Ishikawa (cell line): ENCODE data around the gene TSPAN14.

ENCODE experiments used
- MAX ChIP-seq: IDR thresholded peaks from 2 replicates; pipeline ENCODE4 v1.6.1; 2012
- YY1 ChIP-seq: IDR thresholded peaks from 2 replicates; pipeline ENCODE4 v1.6.1; 2012; ENCODE audit warnings: low read depth

DNA sequence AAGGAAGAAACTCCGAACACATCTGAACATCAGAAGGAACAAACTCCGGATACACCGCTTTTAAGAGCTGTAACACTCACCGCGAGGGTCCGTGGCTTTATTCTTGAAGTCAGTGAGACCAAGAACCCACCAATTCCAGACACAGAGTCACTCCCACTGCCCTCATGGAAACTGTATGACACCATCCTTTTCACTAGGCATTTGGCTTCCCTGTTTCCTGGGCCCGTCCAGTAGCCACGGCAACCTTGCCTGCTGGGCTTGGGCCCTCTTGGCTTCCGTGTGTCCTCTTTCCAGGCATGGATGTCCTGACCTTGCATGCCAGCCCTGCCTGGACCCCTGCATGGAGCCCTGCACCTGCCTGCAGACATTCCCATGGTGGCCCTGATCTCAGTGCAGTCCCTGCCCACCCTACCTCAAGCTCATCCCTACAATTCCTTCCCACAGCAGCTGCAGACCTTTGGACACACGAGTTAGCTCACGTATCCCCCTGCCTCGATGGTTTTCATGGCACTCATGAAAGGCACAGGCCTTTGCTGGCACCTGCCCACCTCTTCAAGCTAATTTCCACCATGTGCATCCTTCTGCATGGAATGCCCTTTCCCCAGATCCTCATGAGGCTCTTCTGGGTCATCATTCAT, 90.3 kb downstream of the TSPAN14 start:
- TF ChIP-seq YY1 (no peak), MAX (no peak)
